Ureter (tissue), 1 donor: ENCODE data around the gene SLC5A1. TPM values are rescaled to one million over a fixed set of nuclear protein-coding genes. Genes with fewer than 3 reads are reported as not detected.

Source experiments
- DNase-seq: peaks from one replicate; pipeline ENCODE4 v3.0.0-alpha.2; 2020; ENCODE audit warnings: low spot score
- total RNA-seq: library from RNA; stranded (reverse); gene quantifications from one replicate; pipeline ENCODE4 v1.2.4, GENCODE V29; 2023
- donor health status: DM: yes; HTN: yes; CAD: no.

SLC5A1 gene
- total RNA-seq, result not detected

- no peak for DNase-seq
Measured at GRCh38 chr22:32042924-32043323, at the start of gene SLC5A1. SLC5A1 (plus strand) TSS chr22:32043261; CDS start chr22:32043282, 21 bp downstream.

- peak; percentile 15 for DNase-seq
Measured at GRCh38 chr22:31995046-31995445, 48.0 kb upstream of the SLC5A1 start.

- DNase-seq, result no peak
Measured at GRCh38 chr22:31995807-31996206, 47.3 kb upstream of the SLC5A1 start.

- no peak for DNase-seq
Measured at GRCh38 chr22:31998784-31999385, 44.2 kb upstream of the SLC5A1 start.

GRCh38 chr22:32000181-32000580, 42.9 kb upstream of the SLC5A1 start:
- no peak for DNase-seq

GRCh38 chr22:32005453-32005852, 37.6 kb upstream of the SLC5A1 start:
- DNase-seq, result no peak

- DNase-seq, result no peak
Measured at GRCh38 chr22:32013200-32013599, 29.9 kb upstream of the SLC5A1 start.

- DNase-seq, result no peak
Measured at GRCh38 chr22:32016081-32016480, 27.0 kb upstream of the SLC5A1 start.

GRCh38 chr22:32018056-32018455, 25.0 kb upstream of the SLC5A1 start:
- no peak for DNase-seq

- DNase-seq, result no peak
Measured at GRCh38 chr22:32020117-32020516, 22.9 kb upstream of the SLC5A1 start.

GRCh38 chr22:32021716-32022115, 21.3 kb upstream of the SLC5A1 start:
- DNase-seq, result no peak

GRCh38 chr22:32023251-32023827, 19.7 kb upstream of the SLC5A1 start:
- no peak for DNase-seq

GRCh38 chr22:32024796-32025195, 18.3 kb upstream of the SLC5A1 start:
- no peak for DNase-seq

- DNase-seq, result no peak
Measured at GRCh38 chr22:32030518-32031247, 12.4 kb upstream of the SLC5A1 start.

GRCh38 chr22:32031466-32031865, 11.6 kb upstream of the SLC5A1 start:
- no peak for DNase-seq

- DNase-seq, result no peak
Measured at GRCh38 chr22:32034275-32034674, 8.8 kb upstream of the SLC5A1 start.

GRCh38 chr22:32037236-32037635, 5.8 kb upstream of the SLC5A1 start:
- DNase-seq, result no peak

- DNase-seq, result no peak
Measured at GRCh38 chr22:32040324-32040904, 2.6 kb upstream of the SLC5A1 start.

- no peak for DNase-seq
Measured at GRCh38 chr22:32043391-32043790, 330 bp downstream of the SLC5A1 start.

GRCh38 chr22:32044477-32044876, 1.4 kb downstream of the SLC5A1 start:
- no peak for DNase-seq

- no peak for DNase-seq
Measured at GRCh38 chr22:32044913-32045312, 1.9 kb downstream of the SLC5A1 start.

- no peak for DNase-seq
Measured at GRCh38 chr22:32048069-32048468, 5.0 kb downstream of the SLC5A1 start.
